ENCODE measurements around the gene CEACAM1. TPM values are rescaled to one million over a fixed set of nuclear protein-coding genes. Genes with fewer than 3 reads are reported as not detected.
"Not testable (repeated sequence)": the region's sequence is repeated elsewhere in the genome, so short reads cannot be mapped to it uniquely, and the experiment has no call there.

CEACAM1 gene
- total RNA-seq (2014; rRNA removed; shearing (Covaris generic)) = 0.12 and 0.20 TPM in 2 replicates

DNA sequence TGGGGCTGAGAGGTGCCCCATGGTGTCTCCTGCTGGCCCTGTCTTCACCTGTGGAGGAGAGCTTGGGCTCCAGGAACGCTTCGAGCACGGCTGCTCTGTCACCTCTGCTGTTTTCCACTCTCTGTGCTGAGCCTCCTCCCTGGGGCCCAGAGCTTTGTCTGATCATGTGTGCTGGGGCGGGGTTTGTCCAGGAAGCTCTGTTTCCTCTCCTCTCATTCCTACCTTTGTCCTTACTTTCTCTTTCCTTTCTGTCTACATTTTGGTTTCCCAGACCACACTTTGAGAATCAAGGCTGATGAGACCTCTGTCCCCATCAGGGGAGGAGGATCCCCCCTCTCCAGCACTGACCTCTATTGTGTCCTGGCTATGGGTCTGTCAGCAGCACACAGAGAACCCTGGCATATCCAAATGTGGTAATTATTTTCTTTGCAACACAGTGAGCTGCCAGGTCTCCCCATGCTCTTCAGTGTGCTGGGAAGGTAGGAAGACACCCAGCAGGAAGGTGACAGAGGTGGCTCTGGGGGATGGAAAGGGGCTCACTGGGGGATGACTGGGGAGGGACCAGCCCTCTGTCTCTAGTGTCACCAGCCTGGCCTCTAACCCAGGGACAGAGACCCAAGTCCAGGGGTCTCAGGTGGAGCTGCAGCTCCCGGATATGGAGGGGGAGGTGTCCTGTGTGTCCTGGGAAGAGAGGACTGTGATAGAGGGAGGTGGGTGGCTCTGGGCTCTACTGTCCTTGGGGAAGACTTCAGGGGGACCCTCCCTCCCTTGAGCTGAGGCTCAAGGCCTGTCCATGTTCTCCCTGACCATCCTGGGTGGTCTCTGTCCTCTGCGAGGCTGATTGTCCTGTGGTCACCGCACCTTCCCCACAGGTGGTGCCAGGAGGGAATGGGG lies at the start of gene CEACAM1:
CEACAM1 (minus strand) TSS at position 128 of the 894 bp plus-strand sequence; CDS start at position 21, 107 bp downstream.
- no peak for DNase-seq (ENCODE audit: low read depth)

DNA sequence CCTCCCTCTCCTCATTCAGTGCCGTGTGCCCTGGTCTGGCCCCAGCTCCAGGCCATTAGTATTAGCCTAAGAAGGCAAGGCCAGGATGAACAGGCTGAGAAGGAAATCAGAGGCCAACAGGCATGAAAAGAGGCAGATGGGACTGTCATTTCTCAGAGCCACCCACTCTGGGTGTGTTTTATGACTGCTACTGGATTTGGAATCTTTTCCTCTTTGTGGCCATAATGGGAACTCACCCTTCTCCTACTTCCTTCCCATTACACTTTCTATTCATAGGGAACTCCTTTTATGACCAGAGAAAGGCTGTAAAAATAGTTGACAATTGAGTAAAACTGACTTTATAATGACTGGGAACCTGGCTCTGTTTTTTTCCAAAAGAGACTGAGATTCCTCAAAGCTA lies 48.7 kb upstream of the CEACAM1 start:
- DNase-seq (ENCODE audit: low read depth) = no peak

GRCh38 chr19:42576241-42576640 lies 48.0 kb upstream of the CEACAM1 start:
- DNase-seq (ENCODE audit: low read depth) = no peak

DNA sequence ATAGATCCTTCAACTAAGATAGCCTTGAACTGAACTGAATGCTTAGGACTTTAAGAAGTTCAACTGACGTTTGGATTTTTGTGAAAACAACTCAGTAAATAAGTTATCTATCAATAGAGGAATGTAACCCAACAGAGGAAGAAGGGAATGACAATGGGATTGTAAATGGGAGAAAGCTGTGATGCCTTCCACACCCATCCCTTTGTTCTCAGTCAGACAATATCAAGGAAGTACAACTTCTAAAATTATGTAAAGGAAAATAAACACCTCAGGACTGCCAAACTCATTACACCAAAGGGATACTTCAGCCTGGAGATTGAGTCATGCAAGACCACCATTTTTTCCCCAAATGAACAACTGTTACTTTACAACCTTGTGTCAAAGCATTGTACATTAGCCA lies 45.4 kb upstream of the CEACAM1 start:
- DNase-seq (ENCODE audit: low read depth) = no peak

DNA sequence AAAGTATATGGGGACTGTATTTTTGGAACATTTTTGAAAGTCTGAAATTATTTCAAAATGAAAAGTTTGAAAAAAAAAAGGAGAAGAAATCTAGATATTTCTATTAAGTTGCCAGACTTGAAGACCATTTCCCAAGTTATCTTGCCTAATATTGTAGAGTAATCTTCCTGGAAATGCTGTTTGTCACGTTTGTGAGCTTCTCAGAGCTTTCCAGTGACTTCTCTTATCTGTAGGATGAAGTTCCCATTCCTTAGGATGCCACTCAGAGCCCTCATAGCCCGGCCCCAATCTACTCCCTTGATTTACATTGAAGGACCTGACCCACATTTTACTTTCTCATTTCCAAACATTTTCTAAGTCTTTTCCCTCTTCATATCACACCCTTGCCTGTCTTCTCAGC lies 42.8 kb upstream of the CEACAM1 start:
- DNase-seq (ENCODE audit: low read depth) = no peak

GRCh38 chr19:42569193-42569592 lies 40.9 kb upstream of the CEACAM1 start:
- DNase-seq (ENCODE audit: low read depth) = no peak

- no peak for DNase-seq (ENCODE audit: low read depth)
These were observed 39.7 kb upstream of the CEACAM1 start for GRCh38 chr19:42568006-42568405.

DNA sequence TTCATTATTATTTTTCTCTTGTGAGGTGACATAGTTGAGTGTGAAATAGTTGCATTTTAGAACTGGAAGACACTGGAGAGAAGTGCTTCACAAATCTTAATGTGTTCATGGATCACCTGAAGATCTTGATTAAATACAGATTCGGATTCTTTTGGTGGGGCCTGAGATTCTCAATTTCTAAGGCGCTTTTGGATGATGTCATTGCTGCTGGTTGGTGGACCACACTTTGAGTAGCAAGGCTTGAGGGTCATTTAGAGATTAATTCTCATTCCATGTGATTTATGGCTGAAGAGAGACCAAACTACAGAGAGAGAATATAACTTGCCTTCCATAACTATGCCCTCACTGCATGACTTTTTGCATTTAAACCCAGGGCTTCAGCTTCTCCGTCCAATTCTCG lies 39.3 kb upstream of the CEACAM1 start:
- no peak for DNase-seq (ENCODE audit: low read depth)

DNA sequence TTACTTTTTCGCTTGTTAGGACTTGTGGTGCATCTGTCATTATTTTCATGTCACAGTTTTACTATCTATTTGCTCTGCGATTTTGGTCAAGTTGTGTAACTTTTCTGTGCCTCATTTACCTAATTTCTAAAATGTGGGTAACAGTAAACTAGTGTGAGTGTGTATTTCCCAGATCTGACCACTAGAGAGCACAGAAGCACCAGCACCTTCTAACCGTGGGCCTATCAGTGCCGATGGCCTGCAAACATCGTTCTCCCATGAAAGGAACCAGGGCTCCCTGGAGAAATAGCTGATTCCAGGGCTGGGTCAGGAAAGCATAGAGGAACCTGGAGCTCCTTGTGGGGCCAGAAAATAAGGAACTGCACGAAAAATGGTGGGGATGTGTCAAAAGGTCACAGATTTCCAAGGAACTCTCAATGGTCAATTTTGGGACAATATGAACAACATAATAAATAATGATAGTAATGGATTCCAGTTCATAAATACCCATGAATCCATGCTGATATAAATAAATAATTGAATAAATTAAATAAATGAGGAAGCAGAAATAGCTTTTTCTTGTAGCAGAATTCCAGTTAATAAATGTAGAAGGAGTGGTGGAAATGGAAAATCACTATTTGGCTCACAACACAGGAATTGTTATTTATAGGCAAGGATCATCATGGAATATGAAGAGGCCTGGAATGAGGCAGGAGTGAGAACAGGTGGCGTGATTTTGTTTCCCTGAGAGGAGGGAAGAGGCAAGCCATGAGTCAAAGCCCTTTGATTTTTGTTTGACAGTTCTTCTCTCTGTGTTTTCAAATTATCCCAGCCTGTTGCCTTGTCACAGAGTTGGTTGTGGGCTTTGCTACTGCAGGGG lies 35.3 kb upstream of the CEACAM1 start:
- DNase-seq (ENCODE audit: low read depth) = peak; percentile 45

- DNase-seq (ENCODE audit: low read depth) = no peak
These were observed 33.2 kb upstream of the CEACAM1 start for GRCh38 chr19:42561512-42561911.

GRCh38 chr19:42560731-42561130 lies 32.5 kb upstream of the CEACAM1 start:
- no peak for DNase-seq (ENCODE audit: low read depth)

- no peak for DNase-seq (ENCODE audit: low read depth)
These were observed 30.3 kb upstream of the CEACAM1 start for GRCh38 chr19:42558450-42559150.

DNA sequence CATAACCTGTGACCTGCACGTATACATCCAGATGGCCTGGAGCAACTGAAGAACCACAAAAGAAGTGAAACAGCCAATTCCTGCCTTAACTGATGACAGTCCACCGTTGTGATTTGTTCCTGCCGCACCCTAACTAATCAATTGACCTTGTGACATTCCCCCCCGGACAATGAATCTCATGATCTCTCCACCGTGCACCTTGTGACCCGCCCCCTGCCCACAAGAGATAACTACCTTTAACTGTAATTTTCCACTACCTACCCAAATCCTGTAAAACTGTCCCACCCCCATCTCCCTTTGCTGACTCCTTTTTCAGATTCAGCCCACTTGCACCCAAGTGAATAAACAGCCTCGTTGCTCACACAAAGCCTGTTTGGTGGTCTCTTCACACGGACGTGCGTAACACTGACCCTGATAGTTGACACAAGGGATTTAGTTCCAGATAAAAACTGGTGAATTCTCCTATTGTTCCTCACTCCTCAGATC lies 29.1 kb upstream of the CEACAM1 start:
- DNase-seq (ENCODE audit: low read depth) = not testable (repeated sequence)

DNA sequence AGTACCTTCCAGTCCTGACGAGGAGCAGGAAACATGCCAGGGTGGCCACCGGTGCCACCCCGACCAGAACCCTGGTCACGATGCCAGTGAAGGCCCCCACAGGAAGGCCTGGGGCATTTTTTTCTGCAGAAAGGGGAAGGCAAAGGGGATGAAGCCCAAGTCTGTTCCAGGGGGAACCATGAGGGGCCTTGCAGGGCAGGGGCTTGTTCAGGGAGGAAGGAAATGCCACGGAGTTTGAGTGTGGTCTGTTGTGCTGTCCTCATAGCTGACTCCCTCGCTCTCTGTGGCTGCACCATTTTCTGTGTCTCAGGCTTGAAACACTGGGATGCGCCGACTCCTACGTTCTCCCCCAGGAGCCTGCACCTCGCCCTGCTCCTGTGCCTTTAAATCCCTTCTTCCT lies 27.5 kb upstream of the CEACAM1 start:
- DNase-seq (ENCODE audit: low read depth) = no peak

DNA sequence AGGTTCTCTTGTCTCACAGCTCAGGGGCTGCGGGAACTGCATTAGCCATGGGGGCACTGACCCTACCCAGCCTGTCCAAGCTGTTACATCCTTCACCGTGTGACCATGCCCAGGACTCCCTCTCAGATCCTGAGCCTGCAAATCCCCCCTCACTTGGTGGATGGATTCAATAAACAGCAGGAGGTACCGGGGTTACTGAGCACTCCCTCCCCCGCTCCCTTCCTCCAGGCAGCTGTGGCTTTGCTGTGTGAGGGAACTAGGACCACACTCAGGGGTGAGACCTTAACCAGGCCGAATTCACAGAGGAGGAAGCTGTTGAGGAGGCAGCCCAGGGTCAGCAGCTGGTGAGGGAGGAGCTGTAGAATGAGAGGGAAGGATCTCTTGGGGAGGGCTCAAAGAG lies 27.0 kb upstream of the CEACAM1 start:
- DNase-seq (ENCODE audit: low read depth) = no peak

- DNase-seq (ENCODE audit: low read depth) = no peak
These were observed 25.8 kb upstream of the CEACAM1 start for GRCh38 chr19:42554046-42554575.

DNA sequence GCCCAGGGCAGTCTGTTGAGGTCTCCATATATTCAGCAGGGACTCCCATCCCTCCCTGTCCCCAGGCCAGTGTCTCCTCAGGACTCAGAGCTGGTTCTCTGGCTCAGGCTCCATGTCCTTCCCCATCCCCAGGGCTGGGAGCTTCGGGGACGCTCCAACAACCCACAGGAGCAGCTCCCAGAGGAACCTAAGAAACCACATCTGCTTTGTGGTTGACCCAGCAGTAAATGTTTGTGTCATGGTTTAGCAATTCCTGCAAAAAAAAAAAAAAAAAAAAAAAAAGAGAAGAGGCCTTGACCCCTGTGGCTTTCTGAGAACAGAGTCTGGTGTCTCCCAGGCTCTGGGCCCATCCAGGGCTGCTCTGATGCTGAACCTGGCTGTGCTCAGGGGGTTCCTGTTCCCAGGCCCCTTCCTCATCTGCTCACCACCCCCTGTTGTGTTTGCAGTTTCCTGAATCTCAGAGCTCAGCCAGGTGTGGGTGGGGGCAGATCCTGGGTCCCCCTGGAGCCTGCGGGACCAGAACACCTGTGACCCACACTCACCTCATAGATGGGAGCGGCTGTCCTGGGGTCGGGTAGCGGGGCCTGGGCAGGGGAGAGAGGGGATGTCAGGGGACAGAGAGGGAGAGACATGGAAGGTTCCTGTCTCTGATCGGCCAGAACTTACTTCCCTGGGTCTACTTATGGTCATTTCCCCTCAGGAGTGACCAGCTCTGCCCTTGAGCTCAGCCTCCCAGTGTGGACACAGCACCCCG lies 25.2 kb upstream of the CEACAM1 start:
- DNase-seq (ENCODE audit: low read depth) = peak; percentile 83

DNA sequence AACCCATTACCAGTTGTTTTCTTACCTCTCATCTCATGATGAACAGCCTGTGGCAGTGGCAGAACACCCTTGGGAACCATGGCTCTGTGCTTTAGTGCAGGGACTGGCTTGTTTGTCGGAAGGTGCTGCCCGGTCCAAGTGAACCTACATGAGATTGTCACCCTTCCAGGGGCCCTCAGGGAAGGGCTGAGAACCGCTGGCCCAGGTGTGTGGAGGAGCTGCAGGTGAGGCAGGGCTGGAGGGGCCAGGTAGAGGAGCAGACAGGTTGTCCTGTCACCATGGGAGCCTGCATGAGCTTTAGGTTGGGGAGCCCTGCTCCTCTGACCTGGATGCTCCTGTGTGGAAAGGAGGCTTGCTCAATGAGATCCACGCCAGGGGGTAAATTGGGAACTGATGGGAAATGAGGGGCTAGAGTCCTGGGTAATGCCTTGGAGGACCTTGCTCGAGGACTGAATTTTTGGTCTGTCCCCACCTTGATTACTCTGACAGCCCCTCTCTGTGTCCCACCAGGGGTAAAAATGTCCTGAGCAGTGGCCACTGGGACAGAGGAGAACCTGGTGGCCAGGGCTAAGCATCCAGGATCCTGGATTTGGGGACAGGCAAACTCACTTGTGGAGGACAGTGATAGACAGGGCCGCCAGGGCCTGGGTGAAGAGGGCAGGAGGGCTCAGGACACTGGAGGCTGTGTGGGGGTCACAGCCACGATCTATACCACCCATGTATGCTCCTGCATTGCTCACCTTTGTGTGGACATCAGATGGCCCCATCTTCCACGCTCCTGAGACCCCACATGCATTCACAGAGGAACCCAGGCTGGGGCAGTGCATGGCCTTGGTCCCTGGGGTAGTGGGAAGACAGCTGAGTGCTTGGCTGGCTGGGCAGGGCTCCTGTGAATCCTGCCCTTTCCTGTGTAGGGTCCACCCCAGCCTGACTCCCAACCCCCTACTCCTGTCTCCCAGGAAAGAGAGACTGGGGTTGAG lies 24.1 kb upstream of the CEACAM1 start:
- DNase-seq (ENCODE audit: low read depth) = no peak

GRCh38 chr19:42550521-42550920 lies 22.2 kb upstream of the CEACAM1 start:
- not testable (repeated sequence) for DNase-seq (ENCODE audit: low read depth)

- not testable (repeated sequence) for DNase-seq (ENCODE audit: low read depth)
These were observed 20.8 kb upstream of the CEACAM1 start for GRCh38 chr19:42549067-42549466.

All from RPMI7951 (cell line).